Activated CD4-positive, alpha-beta T cell treated with anti-CD3 and anti-CD28 coated beads, Interleukin-2, amount 50 U/mL, for 24 hours (primary cell): ENCODE data around the gene APEH.
"Not testable (repeated sequence)": the region's sequence is repeated elsewhere in the genome, so short reads cannot be mapped to it uniquely, and the experiment has no call there.

Experiments used
- DNase-seq, 2 donors: peaks; one replicate each; pipeline ENCODE4 v3.0.0-alpha.2; 2020; ENCODE audit warnings: low read depth in 1 of 2, low spot score in 1 of 2

Gene APEH

DNA sequence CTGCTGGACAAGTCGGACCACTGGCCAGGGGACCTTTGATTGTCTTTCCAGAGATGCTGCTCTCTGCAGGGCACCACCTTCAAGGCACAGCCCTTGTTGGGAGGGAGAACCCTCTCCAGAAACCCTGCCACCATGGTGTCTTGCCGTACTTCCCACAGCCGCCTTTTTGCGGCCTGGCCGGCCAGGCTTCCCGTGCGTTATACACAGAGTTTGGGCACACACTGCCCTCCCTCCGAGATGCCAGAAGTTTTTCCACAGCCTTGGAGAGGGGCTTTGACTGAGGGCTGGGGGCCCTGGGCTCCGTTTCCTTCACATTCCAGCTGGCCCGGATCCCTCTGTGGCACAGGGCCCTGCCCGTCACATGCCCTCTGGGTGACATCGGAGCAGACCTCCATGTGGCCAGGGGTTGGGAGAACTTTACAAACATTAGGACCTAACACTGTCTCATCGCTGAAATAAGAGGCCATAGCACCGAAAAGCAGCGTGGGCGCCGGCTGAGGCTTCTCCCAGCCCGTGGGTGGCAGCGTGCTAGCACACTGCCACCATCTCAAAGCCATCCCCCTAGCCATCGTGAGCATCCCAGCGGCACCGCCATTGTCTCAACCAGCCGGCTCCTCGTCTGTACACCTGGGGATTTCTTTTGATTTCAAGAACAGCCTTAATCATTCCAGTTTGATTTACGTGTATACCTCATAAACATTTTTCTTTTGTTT is 6.3 kb upstream of the APEH start:
- DNase-seq = no peak

DNA sequence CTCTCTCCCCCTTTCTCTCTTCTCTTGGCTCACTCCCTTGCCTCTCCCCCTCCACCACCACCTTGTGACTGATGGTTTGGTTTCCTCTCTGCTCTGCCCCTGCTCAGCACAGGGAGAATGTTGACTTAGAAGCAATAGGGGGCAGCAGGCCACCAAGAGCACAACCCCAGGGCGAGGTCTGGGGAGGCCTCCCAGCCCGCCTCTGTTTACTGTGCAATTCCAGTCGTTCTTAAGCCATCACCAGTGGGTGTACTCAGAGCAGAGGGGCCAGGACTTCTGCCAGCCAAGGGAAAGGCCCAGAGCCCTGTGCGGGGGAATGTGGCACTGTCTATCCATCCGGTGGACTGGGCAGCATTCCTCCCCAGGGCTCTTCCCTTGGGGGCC is 5.7 kb upstream of the APEH start:
- DNase-seq = no peak

- DNase-seq = no peak
Measured at GRCh38 chr3:49668861-49669260, 5.3 kb upstream of the APEH start.

- DNase-seq = no peak
Measured at GRCh38 chr3:49669352-49669751, 4.8 kb upstream of the APEH start.

DNA sequence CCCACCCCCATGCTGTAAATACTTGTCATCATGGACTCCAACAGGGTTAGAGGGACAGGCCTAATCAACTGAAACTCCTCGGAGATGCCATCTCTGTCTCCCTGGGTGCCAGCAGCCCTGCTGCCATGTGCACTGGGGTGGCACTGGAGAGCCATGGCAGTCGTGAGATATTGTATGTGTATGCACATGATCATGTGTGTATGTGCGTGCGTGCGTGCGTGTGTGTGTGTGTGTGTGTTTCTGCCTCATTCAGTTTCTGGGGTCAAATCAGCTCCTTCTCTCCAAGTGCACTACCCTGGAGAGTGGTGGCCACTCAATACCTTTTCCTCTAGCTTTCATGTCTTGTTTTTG is 3.2 kb upstream of the APEH start:
- DNase-seq = no peak

- peak; percentile 52 to 67 for DNase-seq
Measured at GRCh38 chr3:49671291-49672288, 2.6 kb upstream of the APEH start.

DNA sequence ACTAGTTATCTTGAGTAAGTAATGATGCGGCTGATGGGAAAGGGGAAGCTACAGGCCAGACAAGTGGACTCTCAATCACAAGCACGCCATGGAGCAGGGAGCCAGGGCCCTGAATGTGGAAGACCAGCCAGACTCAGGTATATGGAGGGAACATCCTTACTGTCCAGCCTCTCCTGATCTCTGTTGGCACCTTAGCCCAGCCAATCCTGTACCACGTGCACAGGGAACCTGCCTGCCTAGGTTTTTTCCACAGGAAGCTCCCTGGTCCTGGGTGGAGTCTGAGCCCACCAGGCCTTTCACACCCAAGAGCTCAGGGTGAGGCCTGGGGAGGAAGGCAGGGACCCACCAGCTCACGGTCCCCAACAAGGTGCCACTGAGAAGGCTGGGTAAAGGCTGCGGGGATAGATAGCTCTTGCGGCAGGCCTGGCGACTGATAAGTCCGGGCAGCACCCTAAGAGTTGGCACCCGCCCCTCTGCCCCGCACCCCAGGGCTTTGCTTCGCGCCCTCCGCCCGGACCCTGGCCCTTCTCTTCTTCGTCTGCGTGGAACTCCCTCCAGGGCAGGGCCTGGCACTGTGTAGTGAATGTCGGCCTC is 933 bp upstream of the APEH start:
- DNase-seq = peak in 1 of 2 donors; percentile 19

GRCh38 chr3:49674497-49674983 is 389 bp downstream of the APEH start:
- peak in 1 of 2 donors; percentile 25 for DNase-seq

DNA sequence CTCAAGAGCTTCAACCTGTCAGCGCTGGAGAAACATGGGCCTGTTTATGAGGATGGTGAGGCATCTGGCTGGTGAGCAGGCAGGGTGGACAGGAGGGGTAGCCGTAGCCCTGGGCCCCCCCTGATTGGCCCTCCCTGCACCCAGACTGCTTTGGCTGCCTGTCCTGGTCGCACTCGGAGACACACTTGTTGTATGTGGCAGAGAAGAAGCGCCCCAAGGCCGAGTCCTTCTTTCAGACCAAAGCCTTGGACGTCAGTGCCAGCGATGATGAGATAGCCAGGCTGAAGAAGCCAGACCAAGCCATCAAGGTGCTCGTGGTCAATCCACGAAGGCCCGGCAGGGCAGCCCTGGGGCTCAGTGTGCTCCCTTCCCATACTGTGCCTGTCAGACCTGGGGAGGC is 1.8 kb downstream of the APEH start:
- no peak for DNase-seq

- DNase-seq = no peak
Measured at GRCh38 chr3:49680493-49681231, 6.5 kb downstream of the APEH start.

GRCh38 chr3:49681232-49681522 is 7.0 kb downstream of the APEH start:
- no peak for DNase-seq

DNA sequence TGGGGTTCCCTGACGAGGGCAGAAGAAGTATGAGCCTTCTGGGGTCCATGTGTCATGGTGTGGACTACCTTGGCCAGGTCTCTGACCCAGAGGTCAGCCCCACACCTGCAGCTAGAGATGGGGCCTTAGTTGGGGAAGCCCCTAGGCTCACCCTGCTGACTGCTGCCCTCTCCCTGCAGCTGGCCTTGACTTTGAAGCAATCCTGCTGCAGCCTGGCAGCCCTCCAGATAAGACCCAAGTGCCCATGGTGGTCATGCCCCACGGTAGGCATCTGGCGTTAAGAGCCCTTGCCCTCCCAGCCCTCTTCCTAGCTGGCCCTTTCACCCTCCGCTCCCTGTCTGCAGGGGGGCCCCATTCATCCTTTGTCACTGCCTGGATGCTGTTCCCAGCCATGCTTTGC is 7.4 kb downstream of the APEH start:
- DNase-seq = no peak

GRCh38 chr3:49683162-49683561 is 9.0 kb downstream of the APEH start:
- DNase-seq = no peak

DNA sequence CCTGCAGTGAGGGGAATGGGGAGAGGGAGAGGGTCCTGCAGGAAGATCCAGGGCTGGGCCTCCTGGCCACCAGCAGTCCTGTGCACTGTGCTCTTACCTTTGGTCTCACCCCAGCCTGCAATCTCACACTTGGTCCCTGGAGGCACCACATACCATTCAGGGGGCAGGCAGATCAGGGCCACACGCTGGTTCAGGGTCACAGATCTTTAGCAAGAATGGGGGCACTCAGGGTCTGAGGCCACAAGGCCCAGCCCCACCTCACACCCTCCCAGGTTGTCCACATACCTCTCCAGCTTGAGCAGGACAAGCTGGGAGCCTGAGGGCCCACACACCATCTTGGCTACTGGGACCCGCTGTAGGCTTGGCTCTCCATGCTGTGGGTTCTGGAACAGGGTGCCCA is 10.3 kb downstream of the APEH start:
- DNase-seq = not testable (repeated sequence)

DNA sequence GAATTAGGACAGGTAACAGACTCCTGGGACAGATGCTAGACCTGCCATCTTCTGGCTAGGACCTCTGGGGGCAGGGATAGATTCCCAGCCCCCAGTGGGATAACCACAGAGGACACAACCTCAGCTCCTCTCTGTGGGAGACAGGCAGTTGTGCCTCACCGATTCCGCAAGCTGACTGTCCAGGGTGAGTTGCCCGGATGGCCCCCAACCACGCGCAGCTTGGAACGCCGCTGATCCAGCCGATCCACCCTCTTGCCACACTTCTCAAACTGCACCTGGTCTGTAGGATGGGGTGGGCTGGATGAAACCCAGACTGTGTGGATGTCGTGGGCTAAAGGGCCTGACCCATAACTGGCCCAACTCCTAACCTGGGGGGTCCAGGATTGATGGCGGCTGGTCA is 11.0 kb downstream of the APEH start:
- not testable (repeated sequence) for DNase-seq

DNA sequence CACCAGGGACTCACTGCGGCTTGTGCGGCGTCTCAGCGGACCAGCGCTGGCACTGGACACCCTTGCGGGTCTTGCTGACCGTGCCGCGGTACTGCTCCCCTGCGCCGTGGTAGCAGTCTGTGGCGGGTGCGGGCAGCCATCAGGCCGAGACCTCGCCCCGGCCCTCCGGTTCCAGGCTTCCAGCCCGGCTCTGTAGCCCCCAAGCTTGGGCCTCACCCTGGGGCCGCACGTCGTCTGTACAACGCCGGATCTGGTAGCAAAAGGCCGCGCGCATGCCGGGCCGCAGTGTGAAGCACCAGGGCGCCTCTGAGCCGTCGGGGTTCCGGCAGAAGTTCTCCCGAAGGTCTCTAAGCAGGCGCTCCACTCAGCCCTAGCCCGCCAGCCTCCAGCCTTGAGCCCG is 11.7 kb downstream of the APEH start:
- DNase-seq = not testable (repeated sequence)

GRCh38 chr3:49686346-49686745 is 12.2 kb downstream of the APEH start:
- DNase-seq = not testable (repeated sequence)

DNA sequence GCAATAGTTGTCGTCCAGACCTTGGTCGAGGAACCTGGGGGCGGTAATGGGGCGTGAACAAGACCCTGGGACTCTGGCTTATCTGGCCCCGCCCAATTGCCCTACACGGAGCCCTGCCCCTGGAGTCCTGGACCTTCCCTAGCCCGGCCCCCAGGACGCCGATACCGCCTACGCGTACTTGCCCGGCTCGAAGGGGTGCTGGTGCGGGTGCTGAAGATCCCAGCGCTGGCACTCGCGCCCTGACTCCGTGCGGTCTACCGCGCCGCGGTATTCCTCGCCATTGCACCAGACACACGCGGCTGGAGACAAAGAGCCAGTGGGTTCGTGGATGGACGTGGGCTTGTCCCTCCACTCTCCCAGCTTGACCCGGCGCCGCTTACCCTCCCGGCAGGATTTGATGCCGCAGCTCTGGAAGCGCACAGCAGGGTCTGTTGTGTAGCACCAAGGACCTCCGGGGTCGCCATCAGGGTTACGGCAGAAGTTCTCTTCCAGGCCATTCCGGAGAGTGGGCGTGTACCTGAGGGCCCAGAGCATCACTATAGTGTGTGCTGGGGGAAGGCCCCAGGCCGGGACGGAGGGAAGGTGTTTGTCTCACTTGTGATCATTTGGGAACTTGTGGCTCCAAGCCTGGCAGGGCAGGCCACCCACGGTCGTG is 12.7 kb downstream of the APEH start:
- peak in 1 of 2 donors; percentile 20 for DNase-seq

DNA sequence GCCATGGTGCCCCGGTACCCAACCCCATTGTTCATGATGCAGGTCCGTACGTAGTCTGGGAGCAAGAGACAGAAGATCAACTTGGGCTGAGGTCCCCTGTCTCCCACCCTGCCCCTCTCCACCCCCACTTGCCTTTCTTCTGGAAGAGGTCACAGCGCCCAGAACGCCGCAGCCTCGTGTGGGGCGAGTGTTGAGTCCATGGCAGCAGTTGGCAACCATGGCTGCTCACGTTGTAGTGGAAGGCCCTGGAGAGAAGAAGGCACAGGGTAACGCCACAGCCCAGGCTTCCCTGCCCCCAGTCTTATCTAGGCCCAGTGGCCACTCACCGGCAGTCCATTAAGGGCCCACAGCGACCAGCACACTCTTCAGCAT is 13.3 kb downstream of the APEH start:
- not testable (repeated sequence) for DNase-seq

GRCh38 chr3:49688338-49689045 is 14.3 kb downstream of the APEH start:
- DNase-seq = not testable (repeated sequence)
